Loucy (cell line): ENCODE results near the gene MEGF10.

Experiments
- H2AFZ ChIP-seq: fragments of 200-600 bp; sonication (generic); 2 replicates; pipeline ENCODE4 v1.6.0; 2016; ENCODE audit warnings: antibody characterized with exemption, mild to moderate bottlenecking, low read length, moderate library complexity
- H3F3A ChIP-seq: fragments of 200-600 bp; 2 replicates; pipeline ENCODE4 v1.6.0; 2016; ENCODE audit warnings: antibody characterized with exemption, low read depth, mild to moderate bottlenecking
- H3K27me3 ChIP-seq: fragments of 200-600 bp; sonication (generic); 2 replicates; pipeline ENCODE4 v1.6.1; 2014; ENCODE audit warnings: low read length, mild to moderate bottlenecking; ENCODE audit not compliant: insufficient read depth, poor library complexity, severe bottlenecking
- H3K36me3 ChIP-seq: fragments of 200-600 bp; sonication (generic); 2 replicates; pipeline ENCODE4 v1.6.1; 2016; ENCODE audit warnings: low read length; ENCODE audit not compliant: insufficient read depth
- H3K4me1 ChIP-seq: fragments of 200-600 bp; sonication (generic); 2 replicates; pipeline ENCODE4 v1.5.1; 2014; ENCODE audit warnings: low read length, mild to moderate bottlenecking; ENCODE audit not compliant: insufficient read depth, poor library complexity, severe bottlenecking
- H3K4me2 ChIP-seq: fragments of 200-600 bp; sonication (generic); 2 replicates; pipeline ENCODE4 v1.6.0; 2014; ENCODE audit warnings: antibody characterized with exemption, low read length, low read depth, mild to moderate bottlenecking; ENCODE audit not compliant: poor library complexity, severe bottlenecking
- H3K4me3 ChIP-seq: fragments of 200-600 bp; sonication (generic); 2 replicates; pipeline ENCODE4 v1.5.1; 2014; ENCODE audit warnings: low read length, mild to moderate bottlenecking, mixed read lengths; ENCODE audit not compliant: poor library complexity, severe bottlenecking
- H3K79me2 ChIP-seq: fragments of 200-600 bp; sonication (generic); 2 replicates; pipeline ENCODE4 v1.6.1; 2014; ENCODE audit warnings: low read length; ENCODE audit not compliant: insufficient read depth
- H3K9ac ChIP-seq: fragments of 200-600 bp; sonication (generic); 2 replicates; pipeline ENCODE4 v1.6.0; 2014; ENCODE audit warnings: mild to moderate bottlenecking, low read depth, low read length, moderate library complexity; ENCODE audit not compliant: poor library complexity, severe bottlenecking
- H3K9me2 ChIP-seq: fragments of 200-600 bp; sonication (generic); replicated peaks from 2 replicates; pipeline ENCODE4 v1.6.1; 2016; ENCODE audit warnings: low read depth, low read length, mixed read lengths
- H3K9me3 ChIP-seq: fragments of 200-600 bp; sonication (generic); 2 replicates; pipeline ENCODE4 v1.6.1; 2014; ENCODE audit warnings: mild to moderate bottlenecking, antibody characterized with exemption, low read length, low read depth; ENCODE audit not compliant: insufficient read depth
- H4K20me1 ChIP-seq: fragments of 200-600 bp; sonication (generic); 2 replicates; pipeline ENCODE4 v1.6.0; 2014; ENCODE audit warnings: antibody characterized with exemption, low read length, mild to moderate bottlenecking; ENCODE audit not compliant: insufficient read depth, poor library complexity, severe bottlenecking
- CTCF ChIP-seq: fragments of 200-600 bp; sonication (generic); conservative IDR thresholded peaks from 2 replicates; pipeline ENCODE4 v1.5.1; 2014; ENCODE audit warnings: mild to moderate bottlenecking, antibody characterized with exemption, low read length
- EZH2phosphoT487 ChIP-seq: fragments of 200-600 bp; IDR thresholded peaks from 2 replicates; pipeline ENCODE4 v1.6.1; 2018; ENCODE audit warnings: antibody characterized with exemption, mild to moderate bottlenecking, moderate library complexity, borderline replicate concordance

The MEGF10 gene

GRCh38 chr5:127431977-127432585, 141.5 kb downstream of the MEGF10 start:
- no peaks in the 10 kb centered on the region for H3K36me3 ChIP-seq
- H3K4me2 ChIP-seq: no peak overlapping the region
- H2AFZ ChIP-seq: no peak overlapping the region
- no peaks in the 10 kb centered on the region for H3F3A ChIP-seq
- H3K79me2 ChIP-seq: no peaks in the 10 kb centered on the region
- H3K4me3 ChIP-seq: no peak overlapping the region
- no peaks in the 10 kb centered on the region for H4K20me1 ChIP-seq
- H3K4me1 ChIP-seq: no peaks in the 10 kb centered on the region
- no peak overlapping the region for H3K9ac ChIP-seq
- TF ChIP-seq EZH2phosphoT487: no peak
- TF ChIP-seq CTCF: no peak
- no peaks in the 10 kb centered on the region for H3K9me3 ChIP-seq
- no peaks in the 10 kb centered on the region for H3K9me2 ChIP-seq
- H3K27me3 ChIP-seq: no peaks in the 10 kb centered on the region

GRCh38 chr5:127433526-127433925, 142.9 kb downstream of the MEGF10 start:
- Histone ChIP-seq H3F3A (no peaks in the 10 kb centered on the region), H3K79me2 (no peaks in the 10 kb centered on the region), H3K27me3 (no peaks in the 10 kb centered on the region), H4K20me1 (no peaks in the 10 kb centered on the region), H3K9me2 (no peaks in the 10 kb centered on the region), H3K9ac (no peak overlapping the region), H3K36me3 (no peaks in the 10 kb centered on the region), H3K9me3 (no peaks in the 10 kb centered on the region), H3K4me3 (no peak overlapping the region), H2AFZ (no peak overlapping the region), H3K4me1 (no peaks in the 10 kb centered on the region), H3K4me2 (no peak overlapping the region)
- no peak for TF ChIP-seq CTCF
- TF ChIP-seq EZH2phosphoT487: no peak

GRCh38 chr5:127434588-127434987, 144.0 kb downstream of the MEGF10 start:
- TF ChIP-seq CTCF (no peak), EZH2phosphoT487 (no peak)
- H3K4me3 ChIP-seq: no peak overlapping the region
- no peak overlapping the region for H3K4me2 ChIP-seq
- no peak overlapping the region for H3K9ac ChIP-seq
- H3K27me3 ChIP-seq: no peaks in the 10 kb centered on the region
- H4K20me1 ChIP-seq: no peaks in the 10 kb centered on the region
- no peaks in the 10 kb centered on the region for H3F3A ChIP-seq
- no peak overlapping the region for H2AFZ ChIP-seq
- H3K9me2 ChIP-seq: no peaks in the 10 kb centered on the region
- H3K79me2 ChIP-seq: no peaks in the 10 kb centered on the region
- H3K9me3 ChIP-seq: no peaks in the 10 kb centered on the region
- H3K4me1 ChIP-seq: no peaks in the 10 kb centered on the region
- H3K36me3 ChIP-seq: no peaks in the 10 kb centered on the region
